ENCODE measurements around the gene PHOX2A.

PHOX2A gene

GRCh38 chr11:72218251-72218745, 25.7 kb downstream of the PHOX2A start:
- TF ChIP-seq POLR2AphosphoS5 (IDR thresholded peaks at IDR 0.05; ENCODE audit: low read depth, low read length) (no peak), SIN3A (IDR thresholded peaks at IDR 0.05; ENCODE audit: borderline replicate concordance, insufficient read depth, low read length) (no peak), TAF1 (IDR thresholded peaks at IDR 0.05; ENCODE audit: borderline replicate concordance, insufficient read depth, low read length) (no peak), FOXP2 (optimal IDR thresholded peaks at IDR 0.05; ENCODE audit: borderline replicate concordance, extremely low read depth, extremely low read length, insufficient read depth) (no peak)
- TF ChIP-seq, protein P1, sequence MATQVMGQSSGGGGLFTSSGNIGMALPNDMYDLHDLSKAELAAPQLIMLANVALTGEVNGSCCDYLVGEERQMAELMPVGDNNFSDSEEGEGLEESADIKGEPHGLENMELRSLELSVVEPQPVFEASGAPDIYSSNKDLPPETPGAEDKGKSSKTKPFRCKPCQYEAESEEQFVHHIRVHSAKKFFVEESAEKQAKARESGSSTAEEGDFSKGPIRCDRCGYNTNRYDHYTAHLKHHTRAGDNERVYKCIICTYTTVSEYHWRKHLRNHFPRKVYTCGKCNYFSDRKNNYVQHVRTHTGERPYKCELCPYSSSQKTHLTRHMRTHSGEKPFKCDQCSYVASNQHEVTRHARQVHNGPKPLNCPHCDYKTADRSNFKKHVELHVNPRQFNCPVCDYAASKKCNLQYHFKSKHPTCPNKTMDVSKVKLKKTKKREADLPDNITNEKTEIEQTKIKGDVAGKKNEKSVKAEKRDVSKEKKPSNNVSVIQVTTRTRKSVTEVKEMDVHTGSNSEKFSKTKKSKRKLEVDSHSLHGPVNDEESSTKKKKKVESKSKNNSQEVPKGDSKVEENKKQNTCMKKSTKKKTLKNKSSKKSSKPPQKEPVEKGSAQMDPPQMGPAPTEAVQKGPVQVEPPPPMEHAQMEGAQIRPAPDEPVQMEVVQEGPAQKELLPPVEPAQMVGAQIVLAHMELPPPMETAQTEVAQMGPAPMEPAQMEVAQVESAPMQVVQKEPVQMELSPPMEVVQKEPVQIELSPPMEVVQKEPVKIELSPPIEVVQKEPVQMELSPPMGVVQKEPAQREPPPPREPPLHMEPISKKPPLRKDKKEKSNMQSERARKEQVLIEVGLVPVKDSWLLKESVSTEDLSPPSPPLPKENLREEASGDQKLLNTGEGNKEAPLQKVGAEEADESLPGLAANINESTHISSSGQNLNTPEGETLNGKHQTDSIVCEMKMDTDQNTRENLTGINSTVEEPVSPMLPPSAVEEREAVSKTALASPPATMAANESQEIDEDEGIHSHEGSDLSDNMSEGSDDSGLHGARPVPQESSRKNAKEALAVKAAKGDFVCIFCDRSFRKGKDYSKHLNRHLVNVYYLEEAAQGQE (IDR thresholded peaks at IDR 0.05; ENCODE audit: insufficient read depth in 1 of 2, low read depth in 2 of 2, low read length in 2 of 2), result no peak

GRCh38 chr11:72217841-72218240, 26.1 kb downstream of the PHOX2A start:
- TF ChIP-seq POLR2AphosphoS5 (IDR thresholded peaks at IDR 0.05; ENCODE audit: low read depth, low read length), result no peak
- no peak for TF ChIP-seq FOXP2 (optimal IDR thresholded peaks at IDR 0.05; ENCODE audit: borderline replicate concordance, extremely low read depth, extremely low read length, insufficient read depth)
- no peak for TF ChIP-seq TAF1 (IDR thresholded peaks at IDR 0.05; ENCODE audit: borderline replicate concordance, insufficient read depth, low read length)
- TF ChIP-seq, protein P1 (IDR thresholded peaks at IDR 0.05; ENCODE audit: insufficient read depth in 1 of 2, low read depth in 2 of 2, low read length in 2 of 2), result no peak
- no peak for TF ChIP-seq SIN3A (IDR thresholded peaks at IDR 0.05; ENCODE audit: borderline replicate concordance, insufficient read depth, low read length)

- no peak for TF ChIP-seq TAF1 (IDR thresholded peaks at IDR 0.05; ENCODE audit: borderline replicate concordance, insufficient read depth, low read length)
- no peak for TF ChIP-seq FOXP2 (optimal IDR thresholded peaks at IDR 0.05; ENCODE audit: borderline replicate concordance, extremely low read depth, extremely low read length, insufficient read depth)
- TF ChIP-seq SIN3A (IDR thresholded peaks at IDR 0.05; ENCODE audit: borderline replicate concordance, insufficient read depth, low read length), result no peak
- TF ChIP-seq, protein P1 (IDR thresholded peaks at IDR 0.05; ENCODE audit: insufficient read depth in 1 of 2, low read depth in 2 of 2, low read length in 2 of 2), result no peak
- no peak for TF ChIP-seq POLR2AphosphoS5 (IDR thresholded peaks at IDR 0.05; ENCODE audit: low read depth, low read length)
Measured at GRCh38 chr11:72216638-72217037, 27.3 kb downstream of the PHOX2A start, which contains the start of gene FOLR2. FOLR2 (plus strand) TSS chr11:72216794; CDS start chr11:72218585, 1,791 bp downstream.

- TF ChIP-seq SIN3A (IDR thresholded peaks at IDR 0.05; ENCODE audit: borderline replicate concordance, insufficient read depth, low read length) (no peak), FOXP2 (optimal IDR thresholded peaks at IDR 0.05; ENCODE audit: borderline replicate concordance, extremely low read depth, extremely low read length, insufficient read depth) (no peak), POLR2AphosphoS5 (IDR thresholded peaks at IDR 0.05; ENCODE audit: low read depth, low read length) (no peak), TAF1 (IDR thresholded peaks at IDR 0.05; ENCODE audit: borderline replicate concordance, insufficient read depth, low read length) (no peak)
- TF ChIP-seq, protein P1 (IDR thresholded peaks at IDR 0.05; ENCODE audit: insufficient read depth in 1 of 2, low read depth in 2 of 2, low read length in 2 of 2), result no peak
Measured at GRCh38 chr11:72209101-72209500, 34.9 kb downstream of the PHOX2A start.
